Prostate gland (tissue), 2 donors: ENCODE measurements around the gene EEF1AKMT4. TPM values are rescaled to one million over a fixed set of nuclear protein-coding genes. Genes with fewer than 3 reads are reported as not detected.

Source experiments
- DNase-seq: peaks from one replicate; pipeline ENCODE4 v3.0.0-alpha.2; 2019; ENCODE audit warnings: low spot score
- H3K27ac ChIP-seq, 2 donors: fragments of 200-600 bp; sonication (generic); 2 replicates each; pipeline ENCODE4 v1.5.1; 2017 to 2019
- H3K27me3 ChIP-seq: fragments of 200-600 bp; sonication (generic); replicated peaks from 2 replicates; pipeline ENCODE4 v1.5.1; 2019; ENCODE audit not compliant: insufficient read depth
- H3K36me3 ChIP-seq, 2 donors: fragments of 200-600 bp; sonication (generic); 1 replicate in 1 of 2; 2 replicates in 1 of 2; pipeline versions ENCODE4 v1.5.1 to v1.8.1; 2017 to 2019
- H3K4me1 ChIP-seq: fragments of 200-600 bp; sonication (generic); replicated peaks from 2 replicates; pipeline ENCODE4 v1.5.1; 2019
- H3K4me3 ChIP-seq, 2 donors: fragments of 200-600 bp; sonication (generic); 2 replicates each; pipeline ENCODE4 v1.5.1; 2017 to 2019
- H3K9me3 ChIP-seq: fragments of 200-600 bp; sonication (generic); 2 replicates; pipeline ENCODE4 v1.5.1; 2017
- POLR2A ChIP-seq: fragments of 450-650 bp; IDR thresholded peaks from one replicate; pipeline ENCODE4 v1.6.1; 2016; ENCODE audit warnings: antibody characterized with exemption, mild to moderate bottlenecking
- POLR2AphosphoS5 ChIP-seq: sonication (generic); formaldehyde crosslinking; IDR thresholded peaks from one replicate; pipeline ENCODE4 v1.6.1; 2017; ENCODE audit warnings: antibody characterized with exemption
- WGBS: methylation state at CpG from one replicate; pipeline ENCODE4 v1.1.5; 2018; 5-methylcytosine and 5-hydroxymethylcytosine counted together
- intact Hi-C: fragments of 100-400 bp; cut with DNase I; formaldehyde crosslinking; loops from one replicate; pipeline ENCODE4 v1.14.2; 2022
- total RNA-seq, 2 donors: library from RNA; depleted of rRNA; stranded (reverse); fragments of >200 nt; gene quantifications; one replicate each; pipeline ENCODE4 v1.1.0, GENCODE V29; 2016
- TF ChIP-seq, protein P1 (sequence below), 4 experiments: fragments of 200-600 bp in 2 of 4; fragments of 450-650 bp in 2 of 4; sonication (generic) in 2 of 4; IDR thresholded peaks; 1 replicate in 3 of 4; 2 replicates in 1 of 4; pipeline ENCODE4 v1.5.1; 2016 to 2019; ENCODE audit warnings: antibody characterized with exemption in 4 of 4, mild to moderate bottlenecking in 2 of 4, moderate library complexity in 2 of 4

The EEF1AKMT4 gene
- total RNA-seq, 2 donors from 2014 or later, result 6.1 TPM

DNA sequence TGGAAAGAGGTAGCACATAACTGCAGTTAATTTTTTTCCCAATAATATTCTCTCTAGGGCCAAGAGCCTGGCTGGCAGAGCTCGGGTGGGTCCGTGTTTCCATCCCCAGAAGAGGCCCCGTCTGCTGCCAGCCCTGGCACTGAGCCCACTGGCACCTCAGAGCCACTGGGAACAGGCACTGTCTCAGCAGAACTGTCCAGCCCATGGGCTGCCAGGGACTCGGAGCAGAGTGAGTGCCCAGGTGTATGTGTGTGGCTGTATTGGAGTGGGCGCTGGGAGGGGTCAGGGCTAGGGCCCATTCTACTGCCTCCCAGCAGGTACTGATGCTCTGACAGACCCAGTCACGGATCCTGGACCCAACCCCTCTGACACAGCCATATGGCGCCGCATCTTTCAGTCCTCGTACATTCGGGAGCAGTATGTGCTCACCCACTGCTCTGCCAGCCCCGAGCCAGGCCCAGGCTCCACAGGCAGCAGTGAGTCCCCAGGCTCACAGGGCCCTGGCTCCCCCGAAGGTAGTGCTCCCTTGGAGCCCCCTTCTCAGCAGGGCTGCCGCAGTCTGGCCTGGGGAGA, 11.1 kb upstream of the EEF1AKMT4 start:
- DNase-seq, result no peak
- Histone ChIP-seq H3K36me3 (peaks cover 0 to 5% of the 10 kb centered on the region in 2 donors), H3K4me3 (no peak overlapping the region), H3K27ac (no peak overlapping the region), H3K9me3 (no peaks in the 10 kb centered on the region), H3K4me1 (no peaks in the 10 kb centered on the region), H3K27me3 (no peaks in the 10 kb centered on the region)
- no peak for TF ChIP-seq POLR2AphosphoS5
- 71% methylated on average over 13 of the region's 13 CpGs for WGBS
- intact Hi-C loops, result no loop called here

DNA sequence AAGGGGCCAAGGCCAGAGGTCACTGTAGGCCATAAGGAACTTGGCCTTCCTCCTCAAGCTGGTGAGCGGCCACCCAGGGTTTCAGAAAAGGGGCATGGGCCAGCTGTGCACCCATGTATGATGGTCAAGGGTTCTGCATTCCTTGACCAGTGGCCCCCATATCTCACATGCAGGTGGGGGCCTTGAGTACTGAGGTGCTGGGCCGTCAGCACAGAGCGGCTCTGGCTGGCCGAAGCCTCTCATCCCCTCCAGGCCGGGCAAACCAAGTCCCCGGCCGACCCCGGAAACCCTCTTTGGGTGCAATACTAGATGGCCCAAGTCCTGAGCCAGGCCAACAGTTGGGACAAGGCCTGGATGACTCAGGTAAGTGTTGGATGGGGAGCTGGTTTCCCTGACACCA, 10.3 kb upstream of the EEF1AKMT4 start:
- Histone ChIP-seq H3K4me1 (no peaks in the 10 kb centered on the region), H3K27me3 (no peaks in the 10 kb centered on the region), H3K9me3 (no peaks in the 10 kb centered on the region), H3K36me3 (peaks cover 0 to 5% of the 10 kb centered on the region in 2 donors), H3K4me3 (no peak overlapping the region), H3K27ac (no peak overlapping the region)
- no peak for TF ChIP-seq POLR2AphosphoS5
- no peak for TF ChIP-seq POLR2A
- TF ChIP-seq, protein P1, sequence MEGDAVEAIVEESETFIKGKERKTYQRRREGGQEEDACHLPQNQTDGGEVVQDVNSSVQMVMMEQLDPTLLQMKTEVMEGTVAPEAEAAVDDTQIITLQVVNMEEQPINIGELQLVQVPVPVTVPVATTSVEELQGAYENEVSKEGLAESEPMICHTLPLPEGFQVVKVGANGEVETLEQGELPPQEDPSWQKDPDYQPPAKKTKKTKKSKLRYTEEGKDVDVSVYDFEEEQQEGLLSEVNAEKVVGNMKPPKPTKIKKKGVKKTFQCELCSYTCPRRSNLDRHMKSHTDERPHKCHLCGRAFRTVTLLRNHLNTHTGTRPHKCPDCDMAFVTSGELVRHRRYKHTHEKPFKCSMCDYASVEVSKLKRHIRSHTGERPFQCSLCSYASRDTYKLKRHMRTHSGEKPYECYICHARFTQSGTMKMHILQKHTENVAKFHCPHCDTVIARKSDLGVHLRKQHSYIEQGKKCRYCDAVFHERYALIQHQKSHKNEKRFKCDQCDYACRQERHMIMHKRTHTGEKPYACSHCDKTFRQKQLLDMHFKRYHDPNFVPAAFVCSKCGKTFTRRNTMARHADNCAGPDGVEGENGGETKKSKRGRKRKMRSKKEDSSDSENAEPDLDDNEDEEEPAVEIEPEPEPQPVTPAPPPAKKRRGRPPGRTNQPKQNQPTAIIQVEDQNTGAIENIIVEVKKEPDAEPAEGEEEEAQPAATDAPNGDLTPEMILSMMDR (IDR thresholded peaks at IDR 0.05), result no peak
- intact Hi-C loops, result no loop called here
- no peak for DNase-seq
- 90% methylated on average over 8 of the region's 8 CpGs for WGBS

DNA sequence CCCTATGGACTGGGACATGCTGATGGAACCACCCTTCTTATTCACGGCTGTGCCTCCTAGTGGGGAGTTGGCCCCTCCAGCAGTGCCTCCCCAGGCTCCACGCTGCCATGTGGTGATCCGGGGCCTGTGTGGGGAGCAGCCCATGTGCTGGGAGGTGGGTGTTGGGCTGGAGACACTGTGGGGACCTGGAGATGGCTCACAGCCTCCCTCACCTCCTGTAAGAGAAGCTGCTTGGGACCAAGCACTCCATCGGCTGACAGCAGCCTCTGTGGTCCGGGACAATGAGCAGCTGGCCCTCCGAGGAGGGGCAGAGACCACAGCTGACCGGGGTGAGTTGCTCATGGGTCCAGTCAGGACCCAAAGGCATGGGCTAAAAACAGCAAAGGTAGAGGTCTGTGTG, 9.8 kb upstream of the EEF1AKMT4 start:
- WGBS, result 80% methylated on average over 7 of the region's 7 CpGs
- DNase-seq, result no peak
- no peak overlapping the region for H3K27ac ChIP-seq
- TF ChIP-seq POLR2AphosphoS5 (no peak), POLR2A (no peak)
- TF ChIP-seq, protein P1 (IDR thresholded peaks at IDR 0.05), result no peak
- intact Hi-C loops, result loop anchor here (5.0 kb wide), 1 partner anchor 92 kb away; no protein-coding TSS in a partner anchor
- no peaks in the 10 kb centered on the region for H3K27me3 ChIP-seq
- H3K4me3 ChIP-seq, result no peak overlapping the region
- H3K9me3 ChIP-seq, result no peaks in the 10 kb centered on the region
- peaks cover 4 to 5% of the 10 kb centered on the region in 2 donors for H3K36me3 ChIP-seq
- no peaks in the 10 kb centered on the region for H3K4me1 ChIP-seq

DNA sequence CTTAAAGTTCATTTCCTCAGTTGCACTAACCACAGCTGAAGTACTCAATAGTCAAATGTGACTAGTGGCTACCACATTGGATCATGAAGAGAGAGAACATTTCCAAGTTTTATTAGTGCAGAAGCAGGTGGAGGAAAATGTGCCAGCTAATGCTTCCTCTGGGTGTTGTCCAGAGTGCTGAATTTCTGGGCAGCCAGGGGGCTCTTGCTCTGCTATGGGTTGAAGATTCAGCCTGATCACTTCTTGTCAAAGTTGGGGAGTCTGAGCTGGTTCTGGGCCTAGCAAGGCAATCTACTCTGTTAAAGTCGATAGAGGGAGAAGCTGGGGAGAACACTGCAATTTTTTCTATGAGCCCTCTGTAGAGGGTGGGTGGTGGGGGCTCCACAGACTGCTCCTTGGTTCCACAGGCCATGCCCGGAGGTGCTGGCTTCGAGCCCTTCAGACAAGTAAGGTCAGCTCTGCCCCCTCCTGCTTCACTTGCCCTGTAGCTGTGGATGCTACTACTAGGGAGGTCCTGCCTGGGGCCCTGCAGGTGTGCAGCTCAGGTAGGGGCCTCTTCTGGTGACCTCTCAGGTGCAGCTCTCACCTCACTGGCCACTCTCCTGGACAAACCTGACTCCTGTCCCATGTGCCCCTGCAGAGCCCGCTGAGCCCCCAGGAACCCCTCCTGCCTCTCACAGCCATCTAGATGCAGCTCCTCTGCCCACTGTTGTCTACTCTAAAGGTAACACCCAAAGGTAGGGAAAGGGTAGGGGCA, 8.9 kb upstream of the EEF1AKMT4 start:
- Histone ChIP-seq H3K27me3 (no peaks in the 10 kb centered on the region), H3K36me3 (peaks cover 5 to 8% of the 10 kb centered on the region in 2 donors), H3K9me3 (no peaks in the 10 kb centered on the region), H3K4me1 (no peaks in the 10 kb centered on the region), H3K4me3 (no peak overlapping the region), H3K27ac (no peak overlapping the region)
- intact Hi-C loops, result loop anchor here (5.0 kb wide), 1 partner anchor 93 kb away; no protein-coding TSS in a partner anchor
- 80% methylated on average over 4 of the region's 4 CpGs for WGBS
- TF ChIP-seq POLR2AphosphoS5 (no peak), POLR2A (no peak)
- TF ChIP-seq, protein P1 (IDR thresholded peaks at IDR 0.05), result no peak
- no peak for DNase-seq

DNA sequence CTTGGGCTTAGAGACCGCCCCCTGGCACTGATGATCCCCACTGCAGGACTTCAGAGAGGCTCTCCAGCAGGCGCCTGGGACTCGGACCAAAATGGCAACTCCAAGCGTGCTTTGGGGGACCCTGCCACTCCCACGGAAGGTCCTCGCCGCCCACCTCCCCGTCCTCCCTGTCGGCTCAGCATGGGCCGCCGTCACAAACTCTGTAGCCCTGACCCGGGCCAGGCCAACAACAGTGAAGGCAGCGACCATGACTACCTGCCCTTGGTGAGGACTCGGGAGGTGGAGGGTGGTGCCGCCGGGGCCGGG, 8.4 kb upstream of the EEF1AKMT4 start:
- 28% methylated on average over 13 of the region's 17 CpGs for WGBS
- no peaks in the 10 kb centered on the region for H3K9me3 ChIP-seq
- H3K27ac ChIP-seq, result no peak overlapping the region
- no peaks in the 10 kb centered on the region for H3K4me1 ChIP-seq
- no peak for TF ChIP-seq POLR2A
- DNase-seq, result no peak
- no peak overlapping the region for H3K4me3 ChIP-seq
- H3K27me3 ChIP-seq, result no peaks in the 10 kb centered on the region
- intact Hi-C loops, result loop anchor here (5.0 kb wide), 1 partner anchor 94 kb away; no protein-coding TSS in a partner anchor
- H3K36me3 ChIP-seq, result peaks cover 5 to 8% of the 10 kb centered on the region in 2 donors
